Activated CD8-positive, alpha-beta memory T cell treated with anti-CD3 and anti-CD28 coated beads for 24 hours (primary cell): ENCODE results near the gene ARHGEF7.

Experiments
- DNase-seq: peaks from one replicate; pipeline ENCODE4 v3.0.0-alpha.2; 2020

Gene ARHGEF7

GRCh38 chr13:111140562-111141105 lies 25.5 kb downstream of the ARHGEF7 start:
- DNase-seq: no peak

- no peak for DNase-seq
Measured at GRCh38 chr13:111142472-111142871, 27.4 kb downstream of the ARHGEF7 start.

GRCh38 chr13:111143865-111144540 lies 28.9 kb downstream of the ARHGEF7 start:
- DNase-seq: no peak

- DNase-seq: no peak
Measured at GRCh38 chr13:111145071-111145470, 30.0 kb downstream of the ARHGEF7 start.

GRCh38 chr13:111145506-111145905 lies 30.4 kb downstream of the ARHGEF7 start:
- DNase-seq: no peak

- no peak for DNase-seq
Measured at GRCh38 chr13:111152844-111153243, 37.7 kb downstream of the ARHGEF7 start.

GRCh38 chr13:111153279-111153976 lies 38.3 kb downstream of the ARHGEF7 start:
- DNase-seq: peak; percentile 99

- DNase-seq: peak; percentile 86
Measured at GRCh38 chr13:111153977-111154332, 38.8 kb downstream of the ARHGEF7 start.

GRCh38 chr13:111156421-111156820 lies 41.3 kb downstream of the ARHGEF7 start:
- no peak for DNase-seq

GRCh38 chr13:111158136-111158805 lies 43.2 kb downstream of the ARHGEF7 start:
- DNase-seq: no peak

GRCh38 chr13:111159362-111160320 lies 44.5 kb downstream of the ARHGEF7 start:
- no peak for DNase-seq

GRCh38 chr13:111160648-111161047 lies 45.5 kb downstream of the ARHGEF7 start:
- DNase-seq: no peak

GRCh38 chr13:111161601-111162600 lies 46.8 kb downstream of the ARHGEF7 start:
- no peak for DNase-seq

GRCh38 chr13:111165241-111166010 lies 50.3 kb downstream of the ARHGEF7 start:
- DNase-seq: no peak

GRCh38 chr13:111166882-111167675 lies 52.0 kb downstream of the ARHGEF7 start:
- no peak for DNase-seq

GRCh38 chr13:111168107-111168506 lies 53.0 kb downstream of the ARHGEF7 start:
- DNase-seq: no peak

- no peak for DNase-seq
Measured at GRCh38 chr13:111171112-111171511, 56.0 kb downstream of the ARHGEF7 start.

- no peak for DNase-seq
Measured at GRCh38 chr13:111171629-111172028, 56.5 kb downstream of the ARHGEF7 start.

GRCh38 chr13:111174377-111175114 lies 59.4 kb downstream of the ARHGEF7 start:
- DNase-seq: no peak
